WTC11 (cell line): ENCODE measurements around the gene CD22.

ENCODE experiments used
- ZNF263 ChIP-seq: sonication (generic); formaldehyde crosslinking; IDR thresholded peaks from 2 replicates; pipeline ENCODE4 v1.8.1; 2022; ENCODE audit warnings: low read depth, mild to moderate bottlenecking, moderate library complexity, missing genetic modification reagents
- TF ChIP-seq, protein P1 (sequence below): fragments of 200-600 bp; IDR thresholded peaks from 2 replicates; pipeline ENCODE4 v1.8.0; 2022; ENCODE audit warnings: antibody characterized with exemption
- TF ChIP-seq, protein P2 (sequence below): sonication (generic); formaldehyde crosslinking; IDR thresholded peaks from 2 replicates; pipeline ENCODE4 v1.8.1; 2023; ENCODE audit warnings: mild to moderate bottlenecking, missing genetic modification reagents
- TF ChIP-seq, protein P3 (sequence below): sonication (generic); formaldehyde crosslinking; IDR thresholded peaks from 2 replicates; pipeline ENCODE4 v1.8.1; 2022; ENCODE audit warnings: low read depth, missing genetic modification reagents, borderline replicate concordance
- TF ChIP-seq, protein P4 (sequence below): sonication (generic); formaldehyde crosslinking; IDR thresholded peaks from 2 replicates; pipeline ENCODE4 v1.8.0; 2023; ENCODE audit warnings: missing genetic modification reagents

DNA sequence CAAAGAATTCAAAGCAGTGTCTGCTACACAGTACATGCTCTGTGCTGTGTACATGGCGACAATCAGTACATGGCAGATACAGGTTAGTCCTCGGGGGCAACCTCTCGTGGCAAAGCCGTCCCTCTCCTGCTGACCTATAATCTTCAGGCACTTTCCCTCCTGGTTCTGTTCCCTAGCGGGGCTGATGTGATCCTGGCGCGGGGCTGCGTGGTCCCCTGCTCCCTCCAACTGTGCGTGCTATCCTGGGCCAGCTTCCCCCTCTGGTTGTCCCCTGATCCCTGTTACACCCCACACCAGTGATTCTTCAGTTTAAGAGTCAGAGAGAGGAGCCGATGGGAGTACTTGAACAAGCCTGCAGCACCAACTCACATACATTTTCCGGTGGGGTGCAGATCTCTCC, 25.0 kb upstream of the CD22 start:
- TF ChIP-seq, protein P1, sequence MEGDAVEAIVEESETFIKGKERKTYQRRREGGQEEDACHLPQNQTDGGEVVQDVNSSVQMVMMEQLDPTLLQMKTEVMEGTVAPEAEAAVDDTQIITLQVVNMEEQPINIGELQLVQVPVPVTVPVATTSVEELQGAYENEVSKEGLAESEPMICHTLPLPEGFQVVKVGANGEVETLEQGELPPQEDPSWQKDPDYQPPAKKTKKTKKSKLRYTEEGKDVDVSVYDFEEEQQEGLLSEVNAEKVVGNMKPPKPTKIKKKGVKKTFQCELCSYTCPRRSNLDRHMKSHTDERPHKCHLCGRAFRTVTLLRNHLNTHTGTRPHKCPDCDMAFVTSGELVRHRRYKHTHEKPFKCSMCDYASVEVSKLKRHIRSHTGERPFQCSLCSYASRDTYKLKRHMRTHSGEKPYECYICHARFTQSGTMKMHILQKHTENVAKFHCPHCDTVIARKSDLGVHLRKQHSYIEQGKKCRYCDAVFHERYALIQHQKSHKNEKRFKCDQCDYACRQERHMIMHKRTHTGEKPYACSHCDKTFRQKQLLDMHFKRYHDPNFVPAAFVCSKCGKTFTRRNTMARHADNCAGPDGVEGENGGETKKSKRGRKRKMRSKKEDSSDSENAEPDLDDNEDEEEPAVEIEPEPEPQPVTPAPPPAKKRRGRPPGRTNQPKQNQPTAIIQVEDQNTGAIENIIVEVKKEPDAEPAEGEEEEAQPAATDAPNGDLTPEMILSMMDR, result no peak
- TF ChIP-seq, protein P2, sequence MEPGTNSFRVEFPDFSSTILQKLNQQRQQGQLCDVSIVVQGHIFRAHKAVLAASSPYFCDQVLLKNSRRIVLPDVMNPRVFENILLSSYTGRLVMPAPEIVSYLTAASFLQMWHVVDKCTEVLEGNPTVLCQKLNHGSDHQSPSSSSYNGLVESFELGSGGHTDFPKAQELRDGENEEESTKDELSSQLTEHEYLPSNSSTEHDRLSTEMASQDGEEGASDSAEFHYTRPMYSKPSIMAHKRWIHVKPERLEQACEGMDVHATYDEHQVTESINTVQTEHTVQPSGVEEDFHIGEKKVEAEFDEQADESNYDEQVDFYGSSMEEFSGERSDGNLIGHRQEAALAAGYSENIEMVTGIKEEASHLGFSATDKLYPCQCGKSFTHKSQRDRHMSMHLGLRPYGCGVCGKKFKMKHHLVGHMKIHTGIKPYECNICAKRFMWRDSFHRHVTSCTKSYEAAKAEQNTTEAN, result no peak
- no peak for TF ChIP-seq ZNF263 (CRISPR knock-in tag)
- TF ChIP-seq, protein P3, sequence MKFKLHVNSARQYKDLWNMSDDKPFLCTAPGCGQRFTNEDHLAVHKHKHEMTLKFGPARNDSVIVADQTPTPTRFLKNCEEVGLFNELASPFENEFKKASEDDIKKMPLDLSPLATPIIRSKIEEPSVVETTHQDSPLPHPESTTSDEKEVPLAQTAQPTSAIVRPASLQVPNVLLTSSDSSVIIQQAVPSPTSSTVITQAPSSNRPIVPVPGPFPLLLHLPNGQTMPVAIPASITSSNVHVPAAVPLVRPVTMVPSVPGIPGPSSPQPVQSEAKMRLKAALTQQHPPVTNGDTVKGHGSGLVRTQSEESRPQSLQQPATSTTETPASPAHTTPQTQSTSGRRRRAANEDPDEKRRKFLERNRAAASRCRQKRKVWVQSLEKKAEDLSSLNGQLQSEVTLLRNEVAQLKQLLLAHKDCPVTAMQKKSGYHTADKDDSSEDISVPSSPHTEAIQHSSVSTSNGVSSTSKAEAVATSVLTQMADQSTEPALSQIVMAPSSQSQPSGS (CRISPR knock-in tag), result no peak
- TF ChIP-seq, protein P4, sequence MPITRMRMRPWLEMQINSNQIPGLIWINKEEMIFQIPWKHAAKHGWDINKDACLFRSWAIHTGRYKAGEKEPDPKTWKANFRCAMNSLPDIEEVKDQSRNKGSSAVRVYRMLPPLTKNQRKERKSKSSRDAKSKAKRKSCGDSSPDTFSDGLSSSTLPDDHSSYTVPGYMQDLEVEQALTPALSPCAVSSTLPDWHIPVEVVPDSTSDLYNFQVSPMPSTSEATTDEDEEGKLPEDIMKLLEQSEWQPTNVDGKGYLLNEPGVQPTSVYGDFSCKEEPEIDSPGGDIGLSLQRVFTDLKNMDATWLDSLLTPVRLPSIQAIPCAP (CRISPR knock-in tag), result no peak
